ENCODE data around the gene ZBTB7C.

- TF ChIP-seq EZH2 (IDR thresholded peaks at IDR 0.05; ENCODE audit: borderline replicate concordance, low read depth, low read length) = no peak
- TF ChIP-seq, protein P1, sequence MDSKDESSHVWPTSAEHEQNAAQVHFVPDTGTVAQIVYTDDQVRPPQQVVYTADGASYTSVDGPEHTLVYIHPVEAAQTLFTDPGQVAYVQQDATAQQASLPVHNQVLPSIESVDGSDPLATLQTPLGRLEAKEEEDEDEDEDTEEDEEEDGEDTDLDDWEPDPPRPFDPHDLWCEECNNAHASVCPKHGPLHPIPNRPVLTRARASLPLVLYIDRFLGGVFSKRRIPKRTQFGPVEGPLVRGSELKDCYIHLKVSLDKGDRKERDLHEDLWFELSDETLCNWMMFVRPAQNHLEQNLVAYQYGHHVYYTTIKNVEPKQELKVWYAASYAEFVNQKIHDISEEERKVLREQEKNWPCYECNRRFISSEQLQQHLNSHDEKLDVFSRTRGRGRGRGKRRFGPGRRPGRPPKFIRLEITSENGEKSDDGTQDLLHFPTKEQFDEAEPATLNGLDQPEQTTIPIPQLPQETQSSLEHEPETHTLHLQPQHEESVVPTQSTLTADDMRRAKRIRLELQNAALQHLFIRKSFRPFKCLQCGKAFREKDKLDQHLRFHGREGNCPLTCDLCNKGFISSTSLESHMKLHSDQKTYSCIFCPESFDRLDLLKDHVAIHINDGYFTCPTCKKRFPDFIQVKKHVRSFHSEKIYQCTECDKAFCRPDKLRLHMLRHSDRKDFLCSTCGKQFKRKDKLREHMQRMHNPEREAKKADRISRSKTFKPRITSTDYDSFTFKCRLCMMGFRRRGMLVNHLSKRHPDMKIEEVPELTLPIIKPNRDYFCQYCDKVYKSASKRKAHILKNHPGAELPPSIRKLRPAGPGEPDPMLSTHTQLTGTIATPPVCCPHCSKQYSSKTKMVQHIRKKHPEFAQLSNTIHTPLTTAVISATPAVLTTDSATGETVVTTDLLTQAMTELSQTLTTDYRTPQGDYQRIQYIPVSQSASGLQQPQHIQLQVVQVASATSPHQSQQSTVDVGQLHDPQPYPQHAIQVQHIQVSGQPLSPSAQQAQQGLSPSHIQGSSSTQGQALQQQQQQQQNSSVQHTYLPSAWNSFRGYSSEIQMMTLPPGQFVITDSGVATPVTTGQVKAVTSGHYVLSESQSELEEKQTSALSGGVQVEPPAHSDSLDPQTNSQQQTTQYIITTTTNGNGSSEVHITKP (IDR thresholded peaks at IDR 0.05; ENCODE audit: partially characterized antibody) = no peak
- no peak for TF ChIP-seq HNRNPL (IDR thresholded peaks at IDR 0.05; ENCODE audit: low read depth, low read length)
- TF ChIP-seq EP300 (IDR thresholded peaks at IDR 0.05; ENCODE audit: low read length) = no peak
- TF ChIP-seq NRF1 (conservative IDR thresholded peaks at IDR 0.05 in 1 of 2, IDR thresholded peaks at IDR 0.05 in 1 of 2) = no peak
Observed at GRCh38 chr18:48408111-48408726, 964 bp downstream of the ZBTB7C start.

All from K562 (cell line).